HG02588 (cell line): ENCODE data around the gene ZNF467.

Source experiments
- ATAC-seq: cut with Tn5 transposase; IDR thresholded peaks from one replicate; pipeline ENCODE4 v1.9.1; 2021; ENCODE audit warnings: mild to moderate bottlenecking, moderate library complexity; ENCODE audit not compliant: unreplicated experiment

The ZNF467 gene, protein sequence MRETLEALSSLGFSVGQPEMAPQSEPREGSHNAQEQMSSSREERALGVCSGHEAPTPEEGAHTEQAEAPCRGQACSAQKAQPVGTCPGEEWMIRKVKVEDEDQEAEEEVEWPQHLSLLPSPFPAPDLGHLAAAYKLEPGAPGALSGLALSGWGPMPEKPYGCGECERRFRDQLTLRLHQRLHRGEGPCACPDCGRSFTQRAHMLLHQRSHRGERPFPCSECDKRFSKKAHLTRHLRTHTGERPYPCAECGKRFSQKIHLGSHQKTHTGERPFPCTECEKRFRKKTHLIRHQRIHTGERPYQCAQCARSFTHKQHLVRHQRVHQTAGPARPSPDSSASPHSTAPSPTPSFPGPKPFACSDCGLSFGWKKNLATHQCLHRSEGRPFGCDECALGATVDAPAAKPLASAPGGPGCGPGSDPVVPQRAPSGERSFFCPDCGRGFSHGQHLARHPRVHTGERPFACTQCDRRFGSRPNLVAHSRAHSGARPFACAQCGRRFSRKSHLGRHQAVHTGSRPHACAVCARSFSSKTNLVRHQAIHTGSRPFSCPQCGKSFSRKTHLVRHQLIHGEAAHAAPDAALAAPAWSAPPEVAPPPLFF

DNA sequence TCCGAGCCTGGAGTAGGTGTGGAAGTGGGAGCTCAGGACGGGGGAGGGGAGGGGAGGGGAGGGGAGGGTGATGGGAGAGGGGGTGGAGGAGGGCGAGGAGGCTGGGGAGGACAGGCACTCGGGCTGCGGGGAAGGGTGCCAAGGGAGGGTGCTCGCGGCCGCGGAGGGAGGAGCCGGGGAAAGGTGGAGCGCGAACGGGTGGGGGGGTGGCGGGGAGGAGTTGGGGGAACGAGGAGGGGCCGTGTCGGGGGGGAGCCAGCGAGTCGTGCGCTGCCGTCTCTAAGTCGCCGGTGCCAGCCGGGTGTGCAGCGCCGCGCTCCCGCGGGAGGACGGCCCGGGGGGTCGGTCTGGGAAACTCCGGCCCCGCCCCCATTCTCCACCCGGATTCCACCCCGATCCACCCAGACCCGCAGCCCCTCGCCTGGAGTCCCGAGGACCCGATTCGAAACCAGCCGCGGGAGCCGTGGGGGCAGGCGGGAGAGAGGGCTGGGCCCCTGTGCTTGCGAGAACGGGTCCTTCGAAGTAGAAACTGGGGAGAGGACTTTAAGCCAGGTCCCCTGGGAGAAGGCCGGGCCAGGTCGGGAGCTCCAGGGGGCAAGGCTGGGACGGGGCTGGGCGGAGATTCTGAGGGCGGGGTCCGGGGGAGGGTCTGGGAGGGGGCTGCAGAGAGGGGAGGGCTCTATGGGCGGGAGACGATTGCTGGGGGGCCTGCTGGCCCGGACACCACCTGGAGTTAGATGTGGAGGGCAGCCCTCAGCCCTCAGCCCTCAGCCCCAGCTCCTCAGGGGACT is at the start of gene ZNF467:
ZNF467 (minus strand) TSS at position 143 of the 791 bp plus-strand sequence. CDS start 2,556 bp downstream, outside the sequence.
- ATAC-seq: no peak

DNA sequence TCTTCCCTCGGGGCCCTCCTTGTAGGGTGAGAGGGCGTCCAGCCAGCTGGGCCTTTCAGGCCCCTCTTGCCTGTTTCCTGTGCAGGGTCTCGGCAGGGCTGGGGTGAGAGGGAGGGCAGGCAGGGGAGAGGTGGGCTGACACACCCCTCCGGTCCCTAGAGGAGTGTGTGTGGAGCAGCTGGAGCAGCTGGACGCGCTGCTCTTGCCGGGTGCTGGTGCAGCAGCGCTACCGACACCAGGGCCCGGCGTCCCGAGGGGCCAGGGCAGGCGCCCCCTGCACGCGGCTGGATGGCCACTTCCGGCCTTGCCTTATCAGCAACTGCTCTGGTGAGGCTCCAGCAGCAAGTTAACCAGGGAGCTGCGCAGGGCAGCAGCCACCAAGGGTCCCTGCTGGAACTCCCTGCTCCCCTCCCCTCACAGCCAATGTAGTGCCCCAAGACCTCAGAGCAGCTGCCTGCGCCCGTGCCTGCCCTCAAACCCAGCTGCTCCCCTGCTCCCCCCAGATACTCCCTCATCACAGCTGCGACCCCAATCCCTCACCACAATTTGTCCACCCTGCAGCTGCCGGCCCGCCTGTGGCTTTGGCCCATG is 49.1 kb upstream of the ZNF467 start:
- ATAC-seq: no peak

DNA sequence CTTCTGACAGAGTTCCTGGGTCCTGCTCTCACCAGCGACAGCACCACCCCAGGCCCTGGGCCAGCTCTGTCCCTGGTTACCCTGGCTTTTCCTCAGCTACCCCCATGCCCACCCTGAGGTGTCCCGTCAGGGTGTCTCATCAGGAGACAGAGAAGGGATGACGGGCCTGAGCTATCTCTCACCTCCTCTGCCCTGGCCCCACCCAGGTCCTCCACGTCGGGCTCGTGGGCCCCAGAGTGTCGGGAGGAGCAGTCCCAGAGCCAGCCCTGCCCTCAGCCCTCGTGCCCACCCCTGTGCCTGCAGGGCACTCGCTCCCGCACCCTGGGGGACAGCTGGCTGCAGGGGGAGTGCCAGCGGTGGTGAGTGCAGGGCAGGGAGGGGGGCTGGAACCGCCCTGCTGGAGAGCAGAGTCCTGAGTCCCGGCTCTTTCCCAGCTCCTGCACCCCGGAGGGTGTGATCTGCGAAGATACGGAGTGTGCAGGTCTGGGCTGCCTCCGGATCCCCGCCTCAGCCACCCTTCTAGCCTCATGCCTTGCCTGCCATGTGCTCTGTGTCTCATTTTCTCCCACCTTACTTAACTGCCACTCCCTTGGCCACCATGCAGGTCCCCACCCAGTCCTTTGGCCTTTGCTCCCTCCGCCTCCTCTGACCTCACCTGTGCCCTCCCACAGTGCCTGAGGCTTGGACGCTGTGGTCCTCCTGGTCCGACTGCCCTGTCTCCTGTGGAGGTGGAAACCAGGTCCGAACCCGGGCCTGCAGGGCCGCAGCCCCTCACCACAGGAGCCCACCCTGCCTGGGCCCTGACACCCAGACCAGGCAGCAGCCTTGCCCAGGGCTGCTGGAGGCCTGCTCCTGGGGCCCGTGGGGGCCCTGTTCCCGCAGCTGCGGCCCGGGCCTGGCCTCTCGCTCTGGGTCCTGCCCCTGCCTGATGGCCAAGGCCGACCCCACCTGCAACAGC is 48.1 kb upstream of the ZNF467 start:
- ATAC-seq: no peak

DNA sequence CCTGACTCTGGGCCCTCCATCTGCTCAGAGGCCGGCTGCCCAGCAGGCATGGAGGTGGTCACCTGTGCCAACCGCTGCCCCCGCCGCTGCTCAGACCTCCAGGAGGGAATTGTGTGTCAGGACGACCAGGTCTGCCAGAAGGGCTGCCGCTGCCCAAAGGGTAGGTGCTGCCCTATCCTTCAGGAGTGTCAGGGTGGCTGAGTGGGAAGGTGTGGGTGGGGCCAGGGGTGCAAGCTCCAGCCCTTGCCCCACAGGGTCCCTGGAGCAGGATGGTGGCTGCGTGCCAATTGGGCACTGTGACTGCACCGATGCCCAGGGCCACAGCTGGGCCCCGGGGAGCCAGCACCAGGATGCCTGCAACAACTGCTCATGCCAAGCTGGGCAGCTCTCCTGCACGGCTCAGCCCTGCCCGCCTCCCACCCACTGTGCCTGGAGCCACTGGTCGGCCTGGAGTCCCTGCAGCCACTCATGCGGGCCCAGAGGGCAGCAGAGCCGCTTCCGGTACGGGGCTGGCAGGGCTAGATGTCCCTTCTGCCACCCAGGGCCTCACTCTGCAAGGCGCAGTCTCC is 47.3 kb upstream of the ZNF467 start:
- ATAC-seq: no peak

DNA sequence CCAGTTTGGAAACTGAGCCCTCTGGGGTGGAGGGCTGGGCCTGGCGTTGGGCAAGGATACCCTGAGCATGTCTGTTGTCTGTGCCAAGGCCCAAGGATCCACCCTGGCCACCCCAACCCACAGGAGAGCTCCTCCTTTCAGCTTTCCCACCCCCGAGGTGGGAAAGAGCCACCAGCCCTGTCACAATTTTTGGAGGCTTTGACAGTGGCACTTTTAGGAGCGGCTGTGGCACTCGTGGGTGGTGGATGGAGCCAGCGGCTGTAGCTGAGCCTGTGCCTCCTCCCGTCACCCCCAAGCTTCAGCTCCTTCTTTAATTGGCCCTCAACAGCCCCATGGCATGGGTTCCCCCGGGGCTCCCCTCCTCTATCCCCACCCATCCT is 46.6 kb upstream of the ZNF467 start:
- no peak for ATAC-seq

DNA sequence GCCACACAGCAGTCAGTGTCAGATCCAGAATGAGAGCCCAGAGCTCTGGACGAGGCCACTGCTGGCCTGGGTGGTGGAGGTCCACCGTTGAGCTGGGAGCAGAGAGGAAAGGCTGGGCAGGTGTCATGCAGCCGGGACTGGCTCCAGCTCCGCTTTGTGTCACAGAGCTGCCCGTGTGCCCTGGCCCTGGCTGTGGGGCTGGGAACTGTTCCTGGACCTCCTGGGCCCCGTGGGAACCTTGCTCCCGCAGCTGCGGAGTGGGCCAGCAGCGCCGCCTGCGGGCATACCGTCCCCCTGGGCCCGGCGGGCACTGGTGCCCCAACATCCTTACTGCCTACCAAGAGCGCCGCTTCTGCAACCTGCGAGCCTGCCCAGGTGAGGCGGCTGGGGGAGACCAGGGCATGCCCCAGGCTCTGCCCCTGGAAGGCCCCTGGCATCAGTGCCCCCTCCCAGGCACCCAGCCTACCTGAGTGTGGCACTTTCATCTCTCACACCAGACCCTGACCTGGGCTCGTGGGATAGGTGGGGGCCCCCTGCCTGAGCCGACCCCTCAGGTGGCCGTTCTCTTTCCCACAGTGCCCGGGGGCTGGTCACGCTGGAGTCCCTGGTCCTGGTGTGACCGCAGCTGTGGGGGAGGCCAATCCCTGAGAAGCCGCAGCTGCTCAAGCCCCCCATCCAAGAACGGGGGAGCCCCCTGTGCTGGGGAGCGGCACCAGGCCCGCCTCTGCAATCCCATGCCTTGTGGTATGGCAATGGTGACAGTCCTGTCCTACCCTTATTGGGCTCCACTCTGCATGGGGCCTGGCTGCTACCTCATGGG is 46.0 kb upstream of the ZNF467 start:
- no peak for ATAC-seq

DNA sequence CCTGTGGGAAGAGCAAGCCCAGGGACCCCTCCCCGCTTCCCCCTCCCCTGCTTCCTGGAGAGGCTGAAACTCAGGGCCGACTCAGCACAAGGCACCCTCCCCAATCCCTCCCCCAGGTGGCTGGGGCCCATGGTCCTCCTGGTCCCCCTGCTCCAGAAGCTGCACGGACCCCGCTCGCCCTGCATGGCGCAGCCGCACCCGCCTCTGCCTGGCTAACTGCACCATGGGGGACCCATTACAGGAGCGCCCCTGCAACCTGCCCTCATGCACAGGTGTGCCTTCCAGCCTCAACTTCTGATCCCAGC is 45.1 kb upstream of the ZNF467 start:
- ATAC-seq: no peak

DNA sequence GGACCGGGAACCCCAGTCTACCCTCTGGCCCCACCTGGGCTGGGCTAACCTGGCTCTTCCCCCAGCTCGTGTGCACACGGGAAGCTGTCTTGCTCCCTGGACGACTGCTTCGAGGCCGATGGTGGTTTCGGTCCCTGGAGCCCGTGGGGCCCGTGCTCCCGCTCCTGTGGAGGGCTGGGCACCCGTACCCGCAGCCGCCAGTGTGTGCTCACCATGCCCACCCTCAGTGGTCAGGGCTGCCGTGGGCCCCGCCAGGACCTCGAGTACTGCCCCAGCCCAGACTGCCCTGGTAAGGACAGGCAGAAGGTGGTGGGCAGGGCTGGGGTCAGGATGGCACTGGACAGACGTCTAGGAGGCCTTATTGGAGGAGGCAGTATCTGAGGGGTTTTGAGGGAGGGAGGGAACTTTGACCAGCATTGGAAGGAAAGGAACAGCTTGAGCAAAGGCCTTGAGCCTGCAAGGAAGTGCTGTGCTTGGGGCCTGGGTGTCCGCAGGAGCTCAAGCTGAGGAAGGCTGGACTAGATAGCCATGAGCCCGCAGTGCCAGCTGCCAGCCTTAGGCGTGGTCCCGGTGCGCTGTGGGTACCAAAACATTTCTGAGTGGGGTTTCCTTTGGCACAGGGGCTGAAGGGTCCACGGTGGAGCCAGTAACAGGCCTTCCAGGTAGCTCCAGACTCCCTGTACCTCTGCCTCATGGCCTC is 44.6 kb upstream of the ZNF467 start:
- no peak for ATAC-seq

DNA sequence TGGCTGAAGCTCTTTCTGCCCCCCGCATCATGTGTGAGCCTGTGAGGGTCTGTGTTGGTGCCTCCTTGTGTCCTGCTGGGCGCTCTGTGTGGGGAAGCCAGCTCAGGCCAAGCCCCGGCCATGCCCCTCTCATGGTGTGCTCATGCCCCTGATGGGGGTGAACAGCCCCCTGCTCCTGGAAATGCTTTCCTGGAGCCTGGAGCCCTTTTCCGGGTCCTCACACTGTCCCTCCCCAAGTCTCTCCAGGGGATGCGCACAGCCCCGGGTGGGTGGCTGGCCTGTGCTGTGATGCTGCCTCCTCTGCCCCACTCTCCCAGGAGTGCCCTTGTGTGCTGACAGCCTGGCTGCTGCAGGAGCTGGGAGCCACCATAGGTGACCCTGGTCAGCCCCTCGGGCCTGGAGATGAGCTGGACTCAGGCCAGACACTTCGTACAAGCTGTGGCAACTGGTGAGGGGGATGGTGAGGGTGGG is 43.9 kb upstream of the ZNF467 start:
- no peak for ATAC-seq

DNA sequence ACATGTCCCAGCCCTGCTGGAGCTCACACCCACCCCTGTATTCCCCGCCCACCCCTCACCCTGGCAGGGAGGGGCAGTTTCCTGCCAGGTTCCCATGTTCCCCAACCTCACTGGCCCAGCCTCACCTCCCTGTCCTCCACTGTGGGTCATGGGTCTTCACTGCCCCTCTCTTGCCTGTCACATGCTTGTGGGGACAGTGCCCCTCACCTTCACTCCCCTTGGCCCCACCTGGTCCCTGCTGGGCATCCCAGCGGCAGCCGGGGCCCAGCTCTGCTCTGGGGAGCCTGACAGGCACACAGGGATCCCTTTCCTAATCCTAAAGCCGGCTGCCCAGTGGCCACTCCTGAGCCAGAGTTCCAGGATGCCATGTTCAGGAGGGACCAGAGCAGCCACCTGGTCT is 43.4 kb upstream of the ZNF467 start:
- ATAC-seq: no peak

DNA sequence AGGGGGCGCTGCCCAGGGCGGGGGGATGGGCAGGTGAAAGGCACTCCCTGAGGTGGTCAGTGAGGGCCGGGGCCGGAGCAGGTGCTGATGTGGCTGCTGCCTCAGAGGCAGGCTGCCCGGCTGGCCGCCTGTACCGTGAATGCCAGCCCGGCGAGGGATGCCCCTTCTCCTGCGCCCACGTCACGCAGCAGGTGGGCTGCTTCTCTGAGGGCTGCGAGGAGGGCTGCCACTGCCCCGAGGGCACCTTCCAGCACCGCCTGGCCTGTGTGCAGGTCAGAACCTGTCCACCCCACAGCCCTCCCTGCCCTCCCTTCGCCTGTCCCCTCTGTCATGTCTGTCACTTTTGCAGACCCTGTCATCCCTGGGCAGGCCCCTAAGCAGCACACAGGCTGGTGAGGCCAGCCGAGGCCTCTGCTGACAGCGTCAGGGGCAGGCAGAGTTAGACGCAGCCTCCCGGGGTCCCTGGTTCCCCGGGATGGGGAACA is 42.9 kb upstream of the ZNF467 start:
- no peak for ATAC-seq

DNA sequence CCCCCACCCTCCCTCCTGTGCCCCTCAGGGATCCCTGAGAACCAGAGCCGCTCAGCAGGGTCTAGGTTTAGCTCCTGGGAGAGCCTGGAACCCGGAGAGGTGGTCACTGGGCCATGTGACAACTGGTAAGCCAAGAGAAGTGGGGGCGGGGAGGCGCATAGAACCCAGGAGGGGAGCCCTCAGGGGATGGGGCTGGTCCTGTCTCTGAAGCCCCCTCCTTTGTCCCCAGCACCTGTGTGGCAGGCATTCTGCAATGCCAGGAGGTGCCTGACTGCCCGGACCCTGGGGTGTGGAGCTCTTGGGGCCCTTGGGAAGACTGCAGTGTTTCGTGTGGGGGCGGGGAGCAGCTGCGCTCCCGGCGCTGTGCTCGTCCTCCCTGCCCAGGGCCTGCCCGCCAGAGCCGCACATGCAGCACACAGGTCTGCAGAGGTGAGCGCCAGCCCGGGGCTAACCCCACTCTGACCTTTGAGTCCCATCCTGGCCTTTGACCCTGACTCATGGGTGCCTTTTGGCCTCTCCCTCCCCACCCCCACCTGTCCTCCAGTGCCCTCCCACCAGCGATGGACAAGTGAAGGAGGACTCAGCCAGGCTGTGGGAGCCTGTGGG is 42.4 kb upstream of the ZNF467 start:
- no peak for ATAC-seq

DNA sequence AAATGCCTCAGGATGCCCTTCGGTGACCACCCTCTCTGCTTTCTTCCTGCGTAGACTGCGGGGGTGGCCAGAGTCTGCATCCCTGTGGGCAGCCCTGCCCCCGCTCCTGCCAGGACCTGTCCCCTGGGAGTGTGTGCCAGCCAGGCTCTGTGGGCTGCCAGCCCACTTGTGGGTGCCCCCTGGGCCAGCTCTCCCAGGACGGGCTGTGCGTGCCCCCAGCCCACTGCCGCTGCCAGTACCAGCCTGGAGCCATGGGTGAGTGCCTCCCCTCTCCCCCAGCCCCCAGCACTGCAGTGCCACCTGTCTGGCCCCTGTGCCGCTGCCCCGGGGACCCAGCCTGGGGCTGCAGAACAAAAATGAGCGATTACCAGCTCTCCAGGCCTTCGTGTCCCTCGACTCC is 41.7 kb upstream of the ZNF467 start:
- ATAC-seq: no peak

DNA sequence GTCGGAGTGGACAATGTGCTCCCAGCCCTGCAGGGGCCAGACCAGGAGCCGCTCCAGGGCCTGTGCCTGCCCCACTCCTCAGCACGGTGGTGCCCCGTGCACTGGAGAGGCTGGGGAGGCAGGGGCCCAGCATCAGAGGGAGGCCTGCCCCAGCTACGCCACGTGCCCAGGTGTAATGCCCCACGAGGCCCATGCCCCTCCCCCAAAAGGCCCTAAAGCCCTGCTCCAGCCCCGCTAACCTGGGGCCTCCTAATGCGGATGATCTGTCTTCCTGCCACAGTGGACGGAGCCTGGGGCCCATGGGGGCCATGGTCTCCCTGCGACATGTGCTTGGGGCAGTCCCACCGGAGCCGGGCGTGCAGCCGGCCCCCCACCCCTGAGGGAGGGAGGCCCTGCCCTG is 41.1 kb upstream of the ZNF467 start:
- no peak for ATAC-seq

DNA sequence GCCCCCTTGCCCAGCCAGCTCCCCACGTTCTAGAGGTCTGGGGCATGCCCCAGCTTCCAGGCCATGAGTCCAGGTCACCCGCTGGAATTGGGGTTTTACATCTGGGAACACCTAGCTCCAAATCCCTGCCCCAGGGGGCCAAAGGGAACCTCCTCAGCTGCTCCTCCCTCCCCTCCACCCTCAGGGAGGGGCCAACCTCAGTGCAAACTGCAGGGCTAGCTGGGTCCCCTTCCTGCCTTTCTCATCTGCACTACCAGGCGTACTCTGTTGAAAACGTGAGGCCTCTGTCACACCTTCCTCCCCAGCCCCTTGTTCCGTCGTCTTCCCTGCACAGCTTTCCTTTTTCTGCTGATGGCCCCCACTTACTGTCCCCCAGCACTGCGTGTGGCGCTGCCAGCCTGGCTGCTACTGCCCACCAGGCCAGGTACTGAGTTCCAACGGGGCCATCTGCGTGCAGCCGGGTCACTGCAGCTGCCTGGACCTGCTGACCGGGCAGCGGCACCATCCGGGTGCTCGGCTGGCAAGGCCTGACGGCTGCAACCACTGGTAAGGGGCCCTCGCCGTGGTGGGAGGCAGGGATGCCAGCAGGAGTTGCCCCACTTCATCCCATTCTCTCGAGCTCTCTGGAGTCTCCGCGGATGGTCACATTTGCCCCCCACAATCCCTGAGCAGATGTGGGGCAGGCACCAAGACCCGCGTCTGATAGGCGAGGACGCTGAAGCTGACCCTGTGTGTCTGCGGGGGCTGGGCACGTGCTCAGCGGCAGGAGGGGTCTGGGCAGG is 40.1 kb upstream of the ZNF467 start:
- ATAC-seq: no peak

DNA sequence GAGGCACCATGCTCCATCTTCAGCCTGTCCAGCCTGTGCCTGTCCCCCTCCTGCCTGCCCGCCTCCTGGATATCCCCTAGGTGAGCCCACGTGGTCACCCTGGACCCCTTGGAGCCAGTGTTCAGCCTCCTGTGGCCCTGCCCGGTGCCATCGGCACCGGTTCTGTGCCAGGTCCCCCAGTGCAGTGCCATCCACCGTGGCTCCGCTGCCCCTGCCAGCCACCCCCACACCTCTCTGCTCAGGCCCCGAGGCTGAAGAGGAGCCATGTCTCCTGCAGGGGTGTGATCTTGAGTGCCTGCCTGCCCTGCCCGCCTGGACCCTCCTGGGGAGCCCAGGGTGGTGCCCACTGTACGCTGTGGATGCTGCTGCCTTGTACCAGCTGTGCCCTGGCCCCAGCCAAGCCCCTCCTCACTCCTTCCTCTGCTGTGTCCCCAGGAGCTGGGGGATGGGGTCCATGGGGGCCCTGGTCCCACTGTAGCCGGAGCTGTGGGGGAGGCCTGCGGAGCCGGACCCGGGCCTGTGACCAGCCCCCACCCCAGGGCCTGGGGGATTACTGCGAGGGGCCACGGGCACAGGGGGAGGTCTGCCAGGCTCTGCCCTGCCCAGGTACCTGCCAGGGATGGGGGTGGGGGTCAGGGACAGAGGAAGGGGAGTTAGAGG is 38.6 kb upstream of the ZNF467 start:
- ATAC-seq: no peak

DNA sequence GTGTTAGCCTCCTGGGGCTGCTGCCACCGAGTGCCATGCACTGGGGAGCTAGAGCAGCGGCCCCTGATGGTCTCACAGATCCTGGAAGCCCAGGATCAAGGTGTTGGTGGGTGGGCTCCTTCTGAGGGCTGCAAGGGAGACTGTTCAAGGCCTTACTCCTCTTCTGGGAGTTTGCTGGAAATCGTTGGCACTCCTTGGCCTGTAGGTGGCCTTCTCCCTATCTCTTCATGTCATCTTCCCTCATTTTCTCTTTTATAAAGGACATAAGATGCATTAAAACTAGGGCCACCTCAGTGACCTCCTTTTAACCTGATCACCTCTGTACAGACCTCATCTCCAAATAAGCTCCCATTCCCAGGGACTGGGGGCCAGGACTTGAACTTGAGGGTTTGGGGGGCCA is 37.8 kb upstream of the ZNF467 start:
- ATAC-seq: no peak
